ENCODE results near the gene NTMT2.
"Not testable (repeated sequence)": the region's sequence is repeated elsewhere in the genome, so short reads cannot be mapped to it uniquely, and the experiment has no call there.

The NTMT2 gene

GRCh38 chr1:170145770-170146676 is at the start of gene NTMT2:
Gene NTMT2 (plus strand): TSS chr1:170145959. CDS start chr1:170146108, 149 bp downstream.
- no peak for DNase-seq (ENCODE audit: low read depth)

- DNase-seq (ENCODE audit: low read depth), result no peak
Measured at GRCh38 chr1:170095976-170096748, 49.6 kb upstream of the NTMT2 start.

- DNase-seq (ENCODE audit: low read depth), result no peak
Measured at GRCh38 chr1:170096806-170097340, 48.9 kb upstream of the NTMT2 start.

- no peak for DNase-seq (ENCODE audit: low read depth)
Measured at GRCh38 chr1:170097449-170097948, 48.3 kb upstream of the NTMT2 start.

GRCh38 chr1:170113140-170113539 is 32.6 kb upstream of the NTMT2 start:
- not testable (repeated sequence) for DNase-seq (ENCODE audit: low read depth)

GRCh38 chr1:170114906-170115305 is 30.9 kb upstream of the NTMT2 start:
- no peak for DNase-seq (ENCODE audit: low read depth)

GRCh38 chr1:170122366-170122765 is 23.4 kb upstream of the NTMT2 start:
- DNase-seq (ENCODE audit: low read depth), result no peak

GRCh38 chr1:170125269-170125668 is 20.5 kb upstream of the NTMT2 start:
- no peak for DNase-seq (ENCODE audit: low read depth)

- no peak for DNase-seq (ENCODE audit: low read depth)
Measured at GRCh38 chr1:170126696-170127095, 19.1 kb upstream of the NTMT2 start.

- no peak for DNase-seq (ENCODE audit: low read depth)
Measured at GRCh38 chr1:170131450-170131849, 14.3 kb upstream of the NTMT2 start.

GRCh38 chr1:170131984-170132383 is 13.8 kb upstream of the NTMT2 start:
- DNase-seq (ENCODE audit: low read depth), result no peak

- DNase-seq (ENCODE audit: low read depth), result no peak
Measured at GRCh38 chr1:170133766-170134495, 11.8 kb upstream of the NTMT2 start.

GRCh38 chr1:170134521-170134920 is 11.2 kb upstream of the NTMT2 start:
- no peak for DNase-seq (ENCODE audit: low read depth)

- no peak for DNase-seq (ENCODE audit: low read depth)
Measured at GRCh38 chr1:170140371-170140770, 5.4 kb upstream of the NTMT2 start.

- DNase-seq (ENCODE audit: low read depth), result no peak
Measured at GRCh38 chr1:170145061-170145460, 698 bp upstream of the NTMT2 start.

- DNase-seq (ENCODE audit: low read depth), result no peak
Measured at GRCh38 chr1:170146720-170147263, 1.0 kb downstream of the NTMT2 start.

GRCh38 chr1:170149241-170149640 is 3.5 kb downstream of the NTMT2 start:
- DNase-seq (ENCODE audit: low read depth), result no peak

GRCh38 chr1:170150016-170150415 is 4.3 kb downstream of the NTMT2 start:
- no peak for DNase-seq (ENCODE audit: low read depth)

- no peak for DNase-seq (ENCODE audit: low read depth)
Measured at GRCh38 chr1:170150921-170151320, 5.2 kb downstream of the NTMT2 start.

- no peak for DNase-seq (ENCODE audit: low read depth)
Measured at GRCh38 chr1:170153417-170153816, 7.7 kb downstream of the NTMT2 start.

GRCh38 chr1:170155055-170155454 is 9.3 kb downstream of the NTMT2 start:
- DNase-seq (ENCODE audit: low read depth), result no peak

- no peak for DNase-seq (ENCODE audit: low read depth)
Measured at GRCh38 chr1:170156594-170156993, 10.8 kb downstream of the NTMT2 start.
